ENCODE measurements around the gene ATXN2L.

GRCh38 chr16:28845761-28846079 is 22.9 kb downstream of the ATXN2L start:
- no peak for TF ChIP-seq JUND (IDR thresholded peaks at IDR 0.05)
- TF ChIP-seq CTCF (IDR thresholded peaks at IDR 0.05), result no peak
- TF ChIP-seq TAF1 (IDR thresholded peaks at IDR 0.05; ENCODE audit: borderline replicate concordance, low read depth, low read length), result no peak
- TF ChIP-seq, protein P1, sequence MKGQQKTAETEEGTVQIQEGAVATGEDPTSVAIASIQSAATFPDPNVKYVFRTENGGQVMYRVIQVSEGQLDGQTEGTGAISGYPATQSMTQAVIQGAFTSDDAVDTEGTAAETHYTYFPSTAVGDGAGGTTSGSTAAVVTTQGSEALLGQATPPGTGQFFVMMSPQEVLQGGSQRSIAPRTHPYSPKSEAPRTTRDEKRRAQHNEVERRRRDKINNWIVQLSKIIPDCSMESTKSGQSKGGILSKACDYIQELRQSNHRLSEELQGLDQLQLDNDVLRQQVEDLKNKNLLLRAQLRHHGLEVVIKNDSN (IDR thresholded peaks at IDR 0.05; ENCODE audit: borderline replicate concordance, low read depth), result no peak
- no peak for TF ChIP-seq POLR2AphosphoS5 (IDR thresholded peaks at IDR 0.05; ENCODE audit: low read depth, low read length)
- no peak for TF ChIP-seq NRF1 (IDR thresholded peaks at IDR 0.05; ENCODE audit: low read depth, low read length)
- TF ChIP-seq, protein P2, sequence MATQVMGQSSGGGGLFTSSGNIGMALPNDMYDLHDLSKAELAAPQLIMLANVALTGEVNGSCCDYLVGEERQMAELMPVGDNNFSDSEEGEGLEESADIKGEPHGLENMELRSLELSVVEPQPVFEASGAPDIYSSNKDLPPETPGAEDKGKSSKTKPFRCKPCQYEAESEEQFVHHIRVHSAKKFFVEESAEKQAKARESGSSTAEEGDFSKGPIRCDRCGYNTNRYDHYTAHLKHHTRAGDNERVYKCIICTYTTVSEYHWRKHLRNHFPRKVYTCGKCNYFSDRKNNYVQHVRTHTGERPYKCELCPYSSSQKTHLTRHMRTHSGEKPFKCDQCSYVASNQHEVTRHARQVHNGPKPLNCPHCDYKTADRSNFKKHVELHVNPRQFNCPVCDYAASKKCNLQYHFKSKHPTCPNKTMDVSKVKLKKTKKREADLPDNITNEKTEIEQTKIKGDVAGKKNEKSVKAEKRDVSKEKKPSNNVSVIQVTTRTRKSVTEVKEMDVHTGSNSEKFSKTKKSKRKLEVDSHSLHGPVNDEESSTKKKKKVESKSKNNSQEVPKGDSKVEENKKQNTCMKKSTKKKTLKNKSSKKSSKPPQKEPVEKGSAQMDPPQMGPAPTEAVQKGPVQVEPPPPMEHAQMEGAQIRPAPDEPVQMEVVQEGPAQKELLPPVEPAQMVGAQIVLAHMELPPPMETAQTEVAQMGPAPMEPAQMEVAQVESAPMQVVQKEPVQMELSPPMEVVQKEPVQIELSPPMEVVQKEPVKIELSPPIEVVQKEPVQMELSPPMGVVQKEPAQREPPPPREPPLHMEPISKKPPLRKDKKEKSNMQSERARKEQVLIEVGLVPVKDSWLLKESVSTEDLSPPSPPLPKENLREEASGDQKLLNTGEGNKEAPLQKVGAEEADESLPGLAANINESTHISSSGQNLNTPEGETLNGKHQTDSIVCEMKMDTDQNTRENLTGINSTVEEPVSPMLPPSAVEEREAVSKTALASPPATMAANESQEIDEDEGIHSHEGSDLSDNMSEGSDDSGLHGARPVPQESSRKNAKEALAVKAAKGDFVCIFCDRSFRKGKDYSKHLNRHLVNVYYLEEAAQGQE (IDR thresholded peaks at IDR 0.05; ENCODE audit: low read depth, low read length), result no peak
- TF ChIP-seq SMC3 (IDR thresholded peaks at IDR 0.05; ENCODE audit: low read depth, low read length), result no peak
